ENCODE results near the gene AFAP1. TPM values are rescaled to one million over a fixed set of nuclear protein-coding genes. Genes with fewer than 3 reads are reported as not detected.

Gene AFAP1
- total and polyA plus RNA-seq, 5 donors from 2014 or later, result 1.8 to 5.0 (median 2.2) TPM

DNA sequence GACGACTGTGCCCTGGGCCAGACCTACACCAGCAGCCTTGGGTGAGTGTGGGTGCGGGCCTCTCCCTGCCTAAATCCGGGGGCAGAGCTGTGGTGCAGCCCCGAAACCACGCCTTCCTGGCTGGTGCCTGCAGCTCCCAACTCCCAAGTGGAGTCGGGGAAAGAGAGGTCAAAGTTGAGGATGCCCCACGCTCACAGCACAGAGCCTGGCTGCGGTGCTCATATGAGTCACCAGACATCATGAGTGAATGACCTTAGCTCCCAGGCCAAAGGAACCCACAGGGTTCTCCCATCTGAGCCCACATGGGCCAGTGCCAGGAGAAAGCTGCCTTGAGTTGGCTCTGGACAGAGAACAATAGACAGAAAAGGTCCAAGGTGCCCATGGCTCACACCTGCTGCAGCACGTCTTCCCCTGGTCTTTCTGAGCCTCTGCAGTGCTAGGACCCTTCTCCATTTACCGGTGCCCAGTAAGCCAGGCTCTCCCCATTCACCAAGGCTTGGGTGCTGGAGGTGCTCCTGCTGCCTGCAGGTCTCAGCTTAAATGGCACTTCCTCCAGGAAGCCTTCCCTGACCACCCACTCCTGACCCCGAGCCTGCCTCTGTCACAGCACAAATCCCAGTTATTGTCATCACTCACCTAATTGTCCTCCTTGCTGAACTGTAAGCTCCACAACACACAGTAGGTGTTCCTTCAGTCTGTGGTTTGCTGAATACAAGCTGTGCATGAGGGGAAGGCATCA is 224.2 kb downstream of the AFAP1 start:
- Histone ChIP-seq H3K9me3 (ENCODE audit: control insufficient read depth in 2 of 2, low read length in 2 of 2) (no peaks in the 10 kb centered on the region), H3K27me3 (ENCODE audit: control insufficient read depth, insufficient read depth, low read length) (peaks cover 2% of the 10 kb centered on the region), H3K36me3 (ENCODE audit: control insufficient read depth, insufficient read depth, low read length) (no peaks in the 10 kb centered on the region), H3K4me3 (ENCODE audit: low read depth, low read length) (no peak overlapping the region), H3K4me1 (ENCODE audit: control insufficient read depth, insufficient read depth, low read length, poor library complexity, severe bottlenecking) (peaks cover 4% of the 10 kb centered on the region), H3K27ac (ENCODE audit: insufficient read depth, low read length, poor library complexity, severe bottlenecking) (no peak overlapping the region)
- DNase-seq, result no peak
- Mint-ChIP-seq H3K4me1 (no peaks in the 10 kb centered on the region), H3K9me3 (peaks cover 0 to 3% (median 0%) of the 10 kb centered on the region in 7 donors), H3K27me3 (peaks cover 4% of the 10 kb centered on the region), H3K36me3 (no peaks in the 10 kb centered on the region), H3K27ac (peak overlapping the region in 1 of 3 donors; percentile 31), H3K4me3 (no peak overlapping the region)
- no peak for ATAC-seq (ENCODE audit: low read depth in 2 of 2)

DNA sequence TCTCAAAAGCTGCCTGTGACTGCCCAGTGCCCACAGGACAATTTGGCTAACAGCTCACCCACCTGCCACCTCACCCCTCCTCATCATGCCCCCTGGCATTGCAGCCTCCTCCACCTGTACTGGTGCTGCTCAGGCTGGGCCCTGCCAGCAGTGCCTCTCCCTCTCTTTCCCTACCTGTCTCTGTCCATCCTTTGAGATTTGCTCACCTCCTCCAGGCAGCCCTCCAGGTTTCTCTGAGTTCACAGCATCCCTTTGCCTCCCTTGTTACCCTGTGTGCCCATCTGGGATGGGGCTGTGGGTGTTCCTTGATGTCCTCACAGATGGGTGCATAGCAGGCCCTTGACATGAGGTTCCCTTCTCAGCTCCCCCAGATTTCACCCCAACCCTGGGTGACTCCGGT is 224.9 kb downstream of the AFAP1 start:
- H3K4me3 Mint-ChIP-seq, result no peak overlapping the region
- H3K9me3 Mint-ChIP-seq, result peaks cover 0 to 3% (median 0%) of the 10 kb centered on the region in 7 donors
- no peak overlapping the region for H3K27ac ChIP-seq (ENCODE audit: insufficient read depth, low read length, poor library complexity, severe bottlenecking)
- no peak overlapping the region for H3K4me3 ChIP-seq (ENCODE audit: low read depth, low read length)
- no peaks in the 10 kb centered on the region for H3K9me3 ChIP-seq (ENCODE audit: control insufficient read depth in 2 of 2, low read length in 2 of 2)
- H3K27me3 Mint-ChIP-seq, result no peaks in the 10 kb centered on the region
- no peak overlapping the region for H3K27ac Mint-ChIP-seq
- no peaks in the 10 kb centered on the region for H3K36me3 Mint-ChIP-seq
- peaks cover 2% of the 10 kb centered on the region for H3K27me3 ChIP-seq (ENCODE audit: control insufficient read depth, insufficient read depth, low read length)
- DNase-seq (no peak), ATAC-seq (ENCODE audit: low read depth in 2 of 2) (no peak)
- H3K4me1 ChIP-seq (ENCODE audit: control insufficient read depth, insufficient read depth, low read length, poor library complexity, severe bottlenecking), result peaks cover 4% of the 10 kb centered on the region
- no peaks in the 10 kb centered on the region for H3K36me3 ChIP-seq (ENCODE audit: control insufficient read depth, insufficient read depth, low read length)
- H3K4me1 Mint-ChIP-seq, result no peaks in the 10 kb centered on the region

DNA sequence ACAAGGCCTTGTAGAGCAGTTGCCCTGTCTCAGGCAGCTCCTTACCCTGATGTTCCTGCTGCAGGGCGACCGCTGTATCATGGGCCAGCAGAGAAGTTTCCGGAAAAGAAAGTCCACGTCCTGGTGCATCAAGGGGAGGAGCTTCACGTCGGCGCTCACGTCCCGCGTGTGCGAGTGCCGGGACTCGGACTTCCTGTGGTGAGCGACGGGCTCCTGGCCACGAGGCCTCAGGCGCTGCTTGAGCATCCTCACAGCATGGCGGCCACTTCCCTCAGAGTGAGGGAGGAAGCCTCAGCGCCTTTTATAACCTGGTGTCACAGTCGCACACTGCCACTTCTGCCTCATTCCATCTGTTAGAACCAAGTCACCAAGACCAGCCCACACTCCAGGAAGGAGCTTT is 225.5 kb downstream of the AFAP1 start:
- H3K9me3 ChIP-seq (ENCODE audit: control insufficient read depth in 2 of 2, low read length in 2 of 2), result no peaks in the 10 kb centered on the region
- ATAC-seq (ENCODE audit: low read depth in 2 of 2) (no peak), DNase-seq (no peak)
- no peaks in the 10 kb centered on the region for H3K4me1 Mint-ChIP-seq
- H3K27ac ChIP-seq (ENCODE audit: insufficient read depth, low read length, poor library complexity, severe bottlenecking), result no peak overlapping the region
- H3K27me3 ChIP-seq (ENCODE audit: control insufficient read depth, insufficient read depth, low read length), result peaks cover 2% of the 10 kb centered on the region
- H3K36me3 ChIP-seq (ENCODE audit: control insufficient read depth, insufficient read depth, low read length), result no peaks in the 10 kb centered on the region
- H3K4me1 ChIP-seq (ENCODE audit: control insufficient read depth, insufficient read depth, low read length, poor library complexity, severe bottlenecking), result peaks cover under 1% of the 10 kb centered on the region
- no peaks in the 10 kb centered on the region for H3K27me3 Mint-ChIP-seq
- H3K4me3 Mint-ChIP-seq, result no peak overlapping the region
- H3K9me3 Mint-ChIP-seq, result peaks cover 0 to 3% (median 0%) of the 10 kb centered on the region in 7 donors
- no peak overlapping the region for H3K4me3 ChIP-seq (ENCODE audit: low read depth, low read length)
- H3K36me3 Mint-ChIP-seq, result no peaks in the 10 kb centered on the region
- no peak overlapping the region for H3K27ac Mint-ChIP-seq

- Histone ChIP-seq H3K4me3 (ENCODE audit: low read depth, low read length) (no peak overlapping the region), H3K4me1 (ENCODE audit: control insufficient read depth, insufficient read depth, low read length, poor library complexity, severe bottlenecking) (no peaks in the 10 kb centered on the region), H3K9me3 (ENCODE audit: control insufficient read depth in 2 of 2, low read length in 2 of 2) (no peaks in the 10 kb centered on the region), H3K27me3 (ENCODE audit: control insufficient read depth, insufficient read depth, low read length) (peaks cover 2% of the 10 kb centered on the region), H3K27ac (ENCODE audit: insufficient read depth, low read length, poor library complexity, severe bottlenecking) (no peak overlapping the region), H3K36me3 (ENCODE audit: control insufficient read depth, insufficient read depth, low read length) (no peaks in the 10 kb centered on the region)
- ATAC-seq (ENCODE audit: low read depth in 2 of 2) (no peak), DNase-seq (no peak)
- no peak overlapping the region for H3K27ac Mint-ChIP-seq
- peaks cover 0 to 3% (median 0%) of the 10 kb centered on the region in 7 donors for H3K9me3 Mint-ChIP-seq
- H3K4me1 Mint-ChIP-seq, result no peaks in the 10 kb centered on the region
- H3K4me3 Mint-ChIP-seq, result no peak overlapping the region
- H3K27me3 Mint-ChIP-seq, result no peaks in the 10 kb centered on the region
- no peaks in the 10 kb centered on the region for H3K36me3 Mint-ChIP-seq
These were observed 225.9 kb downstream of the AFAP1 start for GRCh38 chr4:7713757-7714156.

GRCh38 chr4:7712021-7712671 is 227.5 kb downstream of the AFAP1 start:
- Histone ChIP-seq H3K36me3 (ENCODE audit: control insufficient read depth, insufficient read depth, low read length) (no peaks in the 10 kb centered on the region), H3K4me3 (ENCODE audit: low read depth, low read length) (no peak overlapping the region), H3K27ac (ENCODE audit: insufficient read depth, low read length, poor library complexity, severe bottlenecking) (no peak overlapping the region), H3K27me3 (ENCODE audit: control insufficient read depth, insufficient read depth, low read length) (peaks cover 2% of the 10 kb centered on the region), H3K9me3 (ENCODE audit: control insufficient read depth in 2 of 2, low read length in 2 of 2) (no peaks in the 10 kb centered on the region), H3K4me1 (ENCODE audit: control insufficient read depth, insufficient read depth, low read length, poor library complexity, severe bottlenecking) (no peaks in the 10 kb centered on the region)
- Mint-ChIP-seq H3K27ac (no peak overlapping the region), H3K27me3 (no peaks in the 10 kb centered on the region), H3K36me3 (no peaks in the 10 kb centered on the region), H3K4me1 (no peaks in the 10 kb centered on the region), H3K9me3 (peaks cover 0 to 3% (median 0%) of the 10 kb centered on the region in 7 donors), H3K4me3 (no peak overlapping the region)
- DNase-seq, result no peak
- ATAC-seq (ENCODE audit: low read depth in 2 of 2), result no peak

DNA sequence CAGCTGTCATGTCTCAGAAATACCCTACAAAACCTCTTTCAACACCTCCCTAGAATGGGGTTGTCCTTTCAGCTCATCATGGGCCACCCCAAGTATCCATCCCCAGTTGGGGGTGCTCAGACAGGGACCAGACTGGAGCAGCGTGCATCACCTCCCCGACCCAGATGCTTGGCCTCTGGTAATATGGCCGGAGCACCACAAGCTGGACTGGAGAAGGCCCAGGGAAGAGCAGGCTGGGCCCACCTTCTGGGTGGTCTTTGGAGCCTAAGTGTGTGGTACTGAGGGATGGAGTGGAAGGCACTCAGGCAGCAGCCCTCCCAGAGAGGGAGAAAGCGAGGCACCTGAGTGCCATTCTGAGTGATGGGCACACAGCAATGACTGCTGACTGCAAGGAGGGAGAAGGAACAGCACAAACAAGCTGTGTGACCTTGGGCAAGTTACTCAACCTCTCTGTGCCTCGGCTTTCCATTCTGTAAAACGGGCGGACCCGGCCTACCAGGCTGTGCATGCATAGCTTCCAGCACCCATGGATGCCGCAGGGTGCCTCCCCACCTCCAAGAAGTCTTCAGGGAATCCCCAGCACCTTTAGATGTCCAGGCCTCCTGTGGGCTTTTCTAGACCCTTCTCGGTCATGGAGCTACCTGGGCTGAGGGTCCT is 228.2 kb downstream of the AFAP1 start:
- H3K27ac ChIP-seq (ENCODE audit: insufficient read depth, low read length, poor library complexity, severe bottlenecking), result no peak overlapping the region
- no peaks in the 10 kb centered on the region for H3K36me3 Mint-ChIP-seq
- no peak overlapping the region for H3K4me3 Mint-ChIP-seq
- H3K36me3 ChIP-seq (ENCODE audit: control insufficient read depth, insufficient read depth, low read length), result no peaks in the 10 kb centered on the region
- no peak overlapping the region for H3K4me3 ChIP-seq (ENCODE audit: low read depth, low read length)
- H3K27ac Mint-ChIP-seq, result no peak overlapping the region
- DNase-seq, result no peak
- no peaks in the 10 kb centered on the region for H3K4me1 ChIP-seq (ENCODE audit: control insufficient read depth, insufficient read depth, low read length, poor library complexity, severe bottlenecking)
- no peak for ATAC-seq (ENCODE audit: low read depth in 2 of 2)
- no peaks in the 10 kb centered on the region for H3K9me3 ChIP-seq (ENCODE audit: control insufficient read depth in 2 of 2, low read length in 2 of 2)
- no peaks in the 10 kb centered on the region for H3K27me3 Mint-ChIP-seq
- no peaks in the 10 kb centered on the region for H3K4me1 Mint-ChIP-seq
- peaks cover 0 to 3% (median 0%) of the 10 kb centered on the region in 7 donors for H3K9me3 Mint-ChIP-seq
- peaks cover 2% of the 10 kb centered on the region for H3K27me3 ChIP-seq (ENCODE audit: control insufficient read depth, insufficient read depth, low read length)

DNA sequence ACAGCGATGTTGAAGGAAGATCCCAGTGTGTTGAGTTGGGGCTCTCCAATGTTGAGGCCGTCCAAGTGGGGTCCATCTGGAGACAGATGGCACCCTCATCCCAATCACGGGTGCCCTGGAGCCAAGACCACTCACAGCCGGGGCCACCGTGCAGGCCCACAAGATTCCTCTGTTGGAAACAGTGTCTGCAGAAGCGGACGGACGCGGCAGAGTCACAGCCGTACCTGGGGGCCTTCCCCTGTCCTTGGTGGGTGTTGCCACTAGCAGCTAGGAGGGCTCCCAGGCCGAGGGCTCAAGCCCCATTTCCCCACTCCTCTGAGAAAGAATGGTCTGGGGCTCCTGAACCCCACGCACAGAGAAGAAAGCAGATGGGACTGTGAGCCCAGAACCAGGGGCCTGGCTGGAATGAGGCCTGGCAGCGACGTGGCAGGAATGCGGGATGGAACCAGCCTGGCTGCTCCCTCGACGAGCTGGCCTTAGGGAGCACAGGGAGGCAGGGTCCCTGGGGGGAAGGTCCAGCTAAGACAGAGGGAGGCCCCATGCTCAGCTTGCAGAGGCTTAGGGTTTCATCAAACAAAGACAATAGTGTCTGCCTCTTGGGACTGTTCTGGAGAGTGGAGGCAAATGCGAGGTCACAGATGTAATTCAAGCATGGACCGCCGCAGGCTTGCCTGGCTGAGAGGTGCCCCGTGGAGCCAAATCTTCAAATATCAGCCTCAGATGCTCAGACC is 228.9 kb downstream of the AFAP1 start:
- no peak overlapping the region for H3K27ac Mint-ChIP-seq

More for the DNA sequence above, 228.9 kb downstream of the AFAP1 start:
- Histone ChIP-seq H3K27me3 (ENCODE audit: control insufficient read depth, insufficient read depth, low read length) (peaks cover under 1% of the 10 kb centered on the region), H3K4me1 (ENCODE audit: control insufficient read depth, insufficient read depth, low read length, poor library complexity, severe bottlenecking) (no peaks in the 10 kb centered on the region), H3K36me3 (ENCODE audit: control insufficient read depth, insufficient read depth, low read length) (no peaks in the 10 kb centered on the region), H3K4me3 (ENCODE audit: low read depth, low read length) (no peak overlapping the region), H3K27ac (ENCODE audit: insufficient read depth, low read length, poor library complexity, severe bottlenecking) (no peak overlapping the region), H3K9me3 (ENCODE audit: control insufficient read depth in 2 of 2, low read length in 2 of 2) (no peaks in the 10 kb centered on the region)
- Mint-ChIP-seq H3K4me3 (no peak overlapping the region), H3K9me3 (peaks cover 0 to 3% (median 0%) of the 10 kb centered on the region in 7 donors), H3K27me3 (no peaks in the 10 kb centered on the region), H3K4me1 (no peaks in the 10 kb centered on the region), H3K36me3 (no peaks in the 10 kb centered on the region)
- DNase-seq, result no peak
- no peak for ATAC-seq (ENCODE audit: low read depth in 2 of 2)
